HEK293 (cell line): ENCODE measurements around the gene SCFD2.
"Not testable (repeated sequence)": the region's sequence is repeated elsewhere in the genome, so short reads cannot be mapped to it uniquely, and the experiment has no call there.

ENCODE experiments used
- CTCF ChIA-PET: fragments of 350-600 bp; formaldehyde crosslinking; extraction: SDS; loops from one replicate; lab custom pipeline; 2021; ENCODE audit warnings: antibody characterized with exemption; lab: Yijun Ruan, JAX
- POLR2A ChIA-PET: fragments of 300-600 bp; formaldehyde crosslinking; extraction: SDS; loops from one replicate; lab custom pipeline; 2020; ENCODE audit warnings: antibody characterized with exemption, inconsistent platforms; lab: Yijun Ruan, JAX
- H3K27ac ChIP-seq: fragments of 200-500 bp; sonication (Bioruptor generic); 2 replicates; pipeline ENCODE4 v1.5.1; 2014; ENCODE audit warnings: low read depth, low read length, control low read depth, inconsistent platforms; ENCODE audit errors: extremely low read depth
- H3K36me3 ChIP-seq, 2 experiments: fragments of 200-500 bp in 1 of 2; sonication (Bioruptor generic) in 1 of 2; 1 replicate in 1 of 2; 2 replicates in 1 of 2; pipeline ENCODE4 v1.5.1; 2014 to 2017; ENCODE audit warnings: inconsistent platforms in 2 of 2, low read length in 2 of 2; ENCODE audit not compliant: control insufficient read depth in 2 of 2, insufficient read depth in 1 of 2
- H3K4me1 ChIP-seq: fragments of 200-500 bp; sonication (Bioruptor generic); 2 replicates; pipeline ENCODE4 v1.5.1; 2014; ENCODE audit warnings: mild to moderate bottlenecking, low read length, inconsistent platforms; ENCODE audit not compliant: control insufficient read depth, insufficient read depth
- H3K4me3 ChIP-seq: 2 replicates; pipeline ENCODE4 v1.5.1; 2011; ENCODE audit warnings: low read depth, mild to moderate bottlenecking, control low read depth, low read length, moderate library complexity
- H3K9me3 ChIP-seq: fragments of 200-500 bp; sonication (Bioruptor generic); 2 replicates; pipeline ENCODE4 v1.5.1; 2014; ENCODE audit warnings: low read depth, low read length, inconsistent platforms; ENCODE audit not compliant: control insufficient read depth, insufficient read depth
- GLI4 ChIP-seq: fragments of 450-650 bp; formaldehyde crosslinking; IDR thresholded peaks from 2 replicates; pipeline ENCODE4 v1.5.1; 2016; ENCODE audit warnings: missing biosample characterization, missing genetic modification characterization
- SETDB1 ChIP-seq: IDR thresholded peaks from one replicate; pipeline ENCODE4 v1.6.1; 2017; ENCODE audit warnings: mild to moderate bottlenecking, low read length, moderate library complexity, mixed read lengths; ENCODE audit not compliant: insufficient read length
- SP2 ChIP-seq: fragments of 450-650 bp; formaldehyde crosslinking; IDR thresholded peaks from 2 replicates; pipeline ENCODE4 v1.5.1; 2016; ENCODE audit warnings: missing biosample characterization, missing genetic modification characterization
- TRIM28 ChIP-seq: IDR thresholded peaks from 2 replicates; pipeline ENCODE4 v1.6.1; 2011; ENCODE audit warnings: low read length, control low read depth, borderline replicate concordance
- ZBTB44 ChIP-seq: fragments of 450-650 bp; IDR thresholded peaks from 2 replicates; pipeline ENCODE4 v1.5.1; 2018; ENCODE audit warnings: missing biosample characterization, mild to moderate bottlenecking, missing genetic modification characterization
- ZBTB48 ChIP-seq: fragments of 450-650 bp; formaldehyde crosslinking; IDR thresholded peaks from 2 replicates; pipeline ENCODE4 v1.5.1; 2016; ENCODE audit warnings: missing biosample characterization, missing genetic modification characterization
- ZBTB8A ChIP-seq: fragments of 450-650 bp; formaldehyde crosslinking; IDR thresholded peaks from 2 replicates; pipeline ENCODE4 v1.5.1; 2016; ENCODE audit warnings: missing biosample characterization, missing genetic modification characterization
- ZFHX2 ChIP-seq: fragments of 450-650 bp; formaldehyde crosslinking; conservative IDR thresholded peaks from 2 replicates; pipeline ENCODE4 v1.5.1; 2016; ENCODE audit warnings: missing biosample characterization, missing genetic modification characterization
- ZFP41 ChIP-seq: fragments of 450-650 bp; formaldehyde crosslinking; IDR thresholded peaks from 2 replicates; pipeline ENCODE4 v1.5.1; 2016; ENCODE audit warnings: missing biosample characterization, missing genetic modification characterization, borderline replicate concordance
- ZNF138 ChIP-seq: fragments of 450-650 bp; formaldehyde crosslinking; IDR thresholded peaks from 2 replicates; pipeline ENCODE4 v1.5.1; 2016; ENCODE audit warnings: missing biosample characterization, missing genetic modification characterization, borderline replicate concordance
- ZNF211 ChIP-seq: fragments of 450-650 bp; formaldehyde crosslinking; IDR thresholded peaks from 2 replicates; pipeline ENCODE4 v1.5.1; 2016; ENCODE audit warnings: low read depth, missing biosample characterization, missing genetic modification characterization
- ZNF311 ChIP-seq: fragments of 450-650 bp; formaldehyde crosslinking; IDR thresholded peaks from 2 replicates; pipeline ENCODE4 v1.5.1; 2017; ENCODE audit warnings: missing biosample characterization, missing genetic modification characterization, borderline replicate concordance
- ZNF366 ChIP-seq: fragments of 450-650 bp; formaldehyde crosslinking; conservative IDR thresholded peaks from 2 replicates; pipeline ENCODE4 v1.5.1; 2016; ENCODE audit warnings: missing biosample characterization, missing genetic modification characterization
- ZNF426 ChIP-seq: fragments of 450-650 bp; formaldehyde crosslinking; IDR thresholded peaks from 2 replicates; pipeline ENCODE4 v1.5.1; 2017; ENCODE audit warnings: missing biosample characterization, missing genetic modification characterization, mild to moderate bottlenecking, inconsistent platforms, moderate library complexity
- ZNF529 ChIP-seq: fragments of 450-650 bp; formaldehyde crosslinking; IDR thresholded peaks from 2 replicates; pipeline ENCODE4 v1.5.1; 2017; ENCODE audit warnings: missing genetic modification characterization, missing biosample characterization; ENCODE audit not compliant: insufficient replicate concordance
- ZNF544 ChIP-seq: fragments of 450-650 bp; formaldehyde crosslinking; IDR thresholded peaks from 2 replicates; pipeline ENCODE4 v1.5.0; 2017; ENCODE audit warnings: missing biosample characterization, missing genetic modification characterization
- ZNF621 ChIP-seq: fragments of 450-650 bp; formaldehyde crosslinking; IDR thresholded peaks from 2 replicates; pipeline ENCODE4 v1.5.1; 2017; ENCODE audit warnings: missing biosample characterization, missing genetic modification characterization
- ZNF624 ChIP-seq: fragments of 450-650 bp; formaldehyde crosslinking; IDR thresholded peaks from 2 replicates; pipeline ENCODE4 v1.5.1; 2017; ENCODE audit warnings: missing biosample characterization, missing genetic modification characterization
- ZNF645 ChIP-seq: fragments of 450-650 bp; formaldehyde crosslinking; IDR thresholded peaks from 2 replicates; pipeline ENCODE4; 2016; ENCODE audit warnings: missing biosample characterization, missing genetic modification characterization
- ZNF658 ChIP-seq: fragments of 450-650 bp; formaldehyde crosslinking; IDR thresholded peaks from 2 replicates; pipeline ENCODE4; 2016; ENCODE audit warnings: missing biosample characterization, missing genetic modification characterization
- ZNF791 ChIP-seq: fragments of 450-650 bp; formaldehyde crosslinking; IDR thresholded peaks from 2 replicates; pipeline ENCODE4 v1.5.1; 2016; ENCODE audit warnings: missing biosample characterization, missing genetic modification characterization
- TF ChIP-seq, protein P1 (sequence below): fragments of 450-650 bp; formaldehyde crosslinking; IDR thresholded peaks from 2 replicates; pipeline ENCODE4 v1.5.1; 2016; ENCODE audit warnings: missing biosample characterization, missing genetic modification characterization
- TF ChIP-seq, protein P2 (sequence below): fragments of 450-650 bp; formaldehyde crosslinking; IDR thresholded peaks from 2 replicates; pipeline ENCODE4 v1.5.1; 2016; ENCODE audit warnings: missing biosample characterization, missing genetic modification characterization

The SCFD2 gene

GRCh38 chr4:53306729-53307128 lies 59.1 kb downstream of the SCFD2 start:
- Histone ChIP-seq H3K27ac (no peak overlapping the region), H3K4me1 (no peaks in the 10 kb centered on the region), H3K9me3 (no peaks in the 10 kb centered on the region), H3K4me3 (no peak overlapping the region), H3K36me3 (no peaks in the 10 kb centered on the region)
- TF ChIP-seq ZNF426 (tag by site-specific recombination) (no peak), ZBTB48 (no peak), ZNF791 (tag by site-specific recombination) (no peak), ZNF211 (tag by site-specific recombination) (no peak), ZNF621 (tag by site-specific recombination) (no peak), ZFP41 (tag by site-specific recombination) (no peak), ZNF544 (tag by site-specific recombination) (no peak), ZNF658 (no peak), ZNF529 (tag by site-specific recombination) (no peak), ZNF624 (tag by site-specific recombination) (no peak), ZFHX2 (tag by site-specific recombination) (no peak)
- POLR2A ChIA-PET, result no interaction called here
- CTCF ChIA-PET, result no interaction called here

DNA sequence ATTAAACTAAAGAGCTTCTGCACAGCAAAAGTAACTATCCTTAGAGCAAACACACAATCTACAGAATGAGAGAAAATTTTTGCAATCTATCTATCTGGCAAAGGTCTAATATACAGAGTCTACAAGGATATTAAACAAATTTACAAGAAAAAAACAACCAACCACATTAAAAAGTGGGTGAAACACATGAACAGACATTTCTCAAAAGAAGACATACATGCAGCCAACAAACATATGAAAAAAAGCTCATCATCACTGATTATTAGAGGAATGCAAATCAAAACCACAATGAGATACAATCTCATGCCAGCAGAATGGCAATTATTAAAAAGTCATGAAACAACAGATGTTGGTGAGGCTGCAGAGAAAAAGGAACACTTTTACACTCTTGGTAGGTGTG lies 73.7 kb downstream of the SCFD2 start:
- CTCF ChIA-PET, H3K4me3 ChIP-seq, H3K4me1 ChIP-seq, H3K9me3 ChIP-seq, POLR2A ChIA-PET, H3K27ac ChIP-seq, H3K36me3 ChIP-seq: not testable (repeated sequence)

DNA sequence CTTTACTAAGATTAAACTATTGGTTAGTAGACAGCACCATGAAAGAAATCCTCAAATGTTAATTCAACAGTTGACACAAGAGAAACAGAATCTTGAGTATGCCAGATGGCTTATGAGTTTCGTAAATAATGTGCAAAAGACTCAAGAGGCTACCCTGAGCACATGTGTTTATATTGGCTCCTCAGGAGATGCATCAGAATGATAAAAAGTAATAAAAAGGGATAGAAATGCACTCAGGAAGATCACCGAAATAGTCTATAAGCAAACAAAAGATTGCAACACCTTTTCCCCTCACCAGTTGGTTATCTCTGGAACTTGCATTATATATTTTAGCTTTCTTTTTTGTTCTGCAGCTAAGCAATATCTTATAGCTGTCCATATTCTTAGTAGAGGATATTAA lies 84.4 kb downstream of the SCFD2 start:
- ChIA-PET CTCF (no interaction called here), POLR2A (no interaction called here)
- Histone ChIP-seq H3K27ac (no peak overlapping the region), H3K36me3 (no peaks in the 10 kb centered on the region), H3K4me1 (no peaks in the 10 kb centered on the region), H3K9me3 (no peaks in the 10 kb centered on the region), H3K4me3 (no peak overlapping the region)
- TF ChIP-seq, protein P1, sequence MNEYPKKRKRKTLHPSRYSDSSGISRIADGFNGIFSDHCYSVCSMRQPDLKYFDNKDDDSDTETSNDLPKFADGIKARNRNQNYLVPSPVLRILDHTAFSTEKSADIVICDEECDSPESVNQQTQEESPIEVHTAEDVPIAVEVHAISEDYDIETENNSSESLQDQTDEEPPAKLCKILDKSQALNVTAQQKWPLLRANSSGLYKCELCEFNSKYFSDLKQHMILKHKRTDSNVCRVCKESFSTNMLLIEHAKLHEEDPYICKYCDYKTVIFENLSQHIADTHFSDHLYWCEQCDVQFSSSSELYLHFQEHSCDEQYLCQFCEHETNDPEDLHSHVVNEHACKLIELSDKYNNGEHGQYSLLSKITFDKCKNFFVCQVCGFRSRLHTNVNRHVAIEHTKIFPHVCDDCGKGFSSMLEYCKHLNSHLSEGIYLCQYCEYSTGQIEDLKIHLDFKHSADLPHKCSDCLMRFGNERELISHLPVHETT (tag by site-specific recombination), result no peak
- 0 out of 2 replicates have a peak, but pooled peaks have one; percentile 13 for TF ChIP-seq ZBTB44 (tag by site-specific recombination)

GRCh38 chr4:53280846-53281245 lies 85.0 kb downstream of the SCFD2 start:
- no peaks in the 10 kb centered on the region for H3K4me1 ChIP-seq
- TF ChIP-seq GLI4 (tag by site-specific recombination) (no peak), ZBTB8A (no peak), ZNF366 (tag by site-specific recombination) (no peak), SP2 (tag by site-specific recombination) (no peak), ZNF645 (tag by site-specific recombination) (no peak), TRIM28 (no peak), ZBTB48 (no peak), ZNF311 (tag by site-specific recombination) (no peak), ZNF791 (tag by site-specific recombination) (no peak), SETDB1 (no peak), ZNF138 (no peak), ZFHX2 (tag by site-specific recombination) (no peak)
- TF ChIP-seq, protein P2, sequence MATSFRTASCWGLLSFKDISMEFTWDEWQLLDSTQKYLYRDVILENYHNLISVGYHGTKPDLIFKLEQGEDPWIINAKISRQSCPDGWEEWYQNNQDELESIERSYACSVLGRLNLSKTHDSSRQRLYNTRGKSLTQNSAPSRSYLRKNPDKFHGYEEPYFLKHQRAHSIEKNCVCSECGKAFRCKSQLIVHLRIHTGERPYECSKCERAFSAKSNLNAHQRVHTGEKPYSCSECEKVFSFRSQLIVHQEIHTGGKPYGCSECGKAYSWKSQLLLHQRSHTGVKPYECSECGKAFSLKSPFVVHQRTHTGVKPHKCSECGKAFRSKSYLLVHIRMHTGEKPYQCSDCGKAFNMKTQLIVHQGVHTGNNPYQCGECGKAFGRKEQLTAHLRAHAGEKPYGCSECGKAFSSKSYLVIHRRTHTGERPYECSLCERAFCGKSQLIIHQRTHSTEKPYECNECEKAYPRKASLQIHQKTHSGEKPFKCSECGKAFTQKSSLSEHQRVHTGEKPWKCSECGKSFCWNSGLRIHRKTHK, result no peak
- CTCF ChIA-PET, result interaction anchor here (0.6 kb wide), 1 partner anchor 12 kb away, joined by 6 read pairs; no protein-coding TSS in a partner anchor

More at GRCh38 chr4:53280846-53281245, 85.0 kb downstream of the SCFD2 start:
- H3K27ac ChIP-seq, result no peak overlapping the region
- H3K36me3 ChIP-seq, result no peaks in the 10 kb centered on the region
- no peak overlapping the region for H3K4me3 ChIP-seq
- no peaks in the 10 kb centered on the region for H3K9me3 ChIP-seq
- POLR2A ChIA-PET, result no interaction called here
